Activated CD4-positive, alpha-beta T cell treated with anti-CD3 and anti-CD28 coated beads, Interleukin-2, amount 50 U/mL, for 24 hours (primary cell): Measurements from ENCODE around the gene DNAJB13.

Experiments
- DNase-seq, 2 donors: peaks; one replicate each; pipeline ENCODE4 v3.0.0-alpha.2; 2020; ENCODE audit warnings: low read depth in 1 of 2, low spot score in 1 of 2

DNAJB13 gene

GRCh38 chr11:73949912-73950311 is 914 bp upstream of the DNAJB13 start:
- DNase-seq: no peak

- DNase-seq: no peak
These were observed 971 bp downstream of the DNAJB13 start for GRCh38 chr11:73951797-73952196.

- DNase-seq: no peak
These were observed 6.2 kb downstream of the DNAJB13 start for GRCh38 chr11:73956876-73957653.

- no peak for DNase-seq
These were observed 7.0 kb downstream of the DNAJB13 start for GRCh38 chr11:73957654-73958361.

GRCh38 chr11:73958521-73959141 is 7.8 kb downstream of the DNAJB13 start:
- no peak for DNase-seq

DNA sequence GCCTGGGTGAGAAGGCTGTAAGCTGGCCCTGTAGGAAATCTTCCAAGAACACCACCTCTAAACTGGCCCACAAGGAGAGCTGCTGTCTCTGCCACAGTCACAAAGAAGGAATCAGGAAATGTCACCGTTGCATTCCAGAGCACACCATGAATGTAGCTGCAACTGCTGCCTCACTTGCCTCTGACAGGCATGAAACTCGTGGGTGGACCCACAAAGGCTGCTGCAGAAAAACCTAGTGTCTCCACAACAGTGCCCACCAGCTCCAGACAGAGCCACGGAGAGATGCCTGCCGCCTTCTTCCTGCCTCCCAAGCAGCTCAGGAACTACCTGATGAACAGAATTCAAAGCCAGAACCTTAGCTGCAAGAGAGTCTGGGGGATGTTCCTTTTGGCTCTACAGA is 10.5 kb downstream of the DNAJB13 start:
- no peak for DNase-seq

DNA sequence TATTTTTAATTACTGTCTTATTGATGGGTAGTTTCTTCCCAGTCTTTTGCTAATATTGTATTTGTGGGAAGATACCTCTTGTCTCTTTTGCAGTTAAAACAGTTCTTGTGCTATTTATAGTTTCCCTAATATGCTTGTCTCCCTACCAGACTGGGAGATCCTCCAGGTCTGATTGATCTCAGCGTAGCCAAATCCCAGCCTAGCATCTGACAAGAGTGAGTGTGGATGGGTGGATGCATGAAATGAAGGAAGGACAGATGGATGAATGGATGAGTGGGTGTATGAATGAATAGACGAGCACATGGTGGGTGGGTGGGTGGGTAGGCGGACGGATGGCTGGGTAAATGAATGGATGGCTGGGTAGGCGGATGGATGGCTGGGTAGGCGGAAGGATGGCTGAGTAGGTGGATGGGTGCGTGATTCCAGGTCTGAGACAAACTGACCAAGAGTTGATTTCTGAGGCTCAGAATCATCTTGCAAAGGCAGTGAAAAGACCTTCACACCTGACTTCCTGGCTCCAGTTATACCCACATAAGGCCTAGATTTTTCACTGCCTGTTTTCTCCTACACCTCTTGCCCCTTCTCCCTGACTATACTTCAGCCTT is 11.4 kb downstream of the DNAJB13 start:
- DNase-seq: no peak

GRCh38 chr11:73963861-73964260 is 13.0 kb downstream of the DNAJB13 start:
- DNase-seq: no peak

DNA sequence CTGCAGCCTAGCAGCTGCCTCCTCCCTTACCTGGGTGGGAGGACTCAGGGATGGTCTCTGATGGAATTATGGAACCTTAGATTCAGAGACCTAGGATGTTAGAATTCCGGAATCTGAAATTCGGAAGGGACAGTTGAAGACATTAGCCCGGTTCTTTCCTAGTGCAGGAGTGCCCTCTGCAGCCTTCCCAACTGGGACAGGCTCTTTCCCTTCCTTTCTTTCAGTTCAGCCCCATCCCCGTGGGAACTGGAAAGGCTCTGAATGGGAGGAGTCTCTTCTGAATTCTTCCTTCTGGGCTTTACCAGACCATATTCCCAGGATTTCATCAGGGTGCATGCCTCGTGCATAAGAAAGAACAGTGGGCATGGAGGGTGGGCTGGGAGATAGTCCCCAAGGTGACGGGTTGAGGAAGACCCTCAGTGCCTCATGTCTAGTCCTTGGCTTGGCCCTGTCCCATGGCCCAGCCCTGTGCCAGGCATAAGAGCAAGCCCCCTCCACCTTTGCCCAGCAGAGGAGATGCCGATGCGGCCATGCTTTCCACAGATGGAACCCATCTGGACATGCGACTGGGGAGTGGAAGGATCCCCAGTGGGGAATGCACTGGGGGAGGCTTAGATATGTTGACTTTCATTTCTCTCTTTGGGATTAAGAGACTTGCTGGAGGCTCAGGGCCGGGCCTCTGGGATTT is 14.4 kb downstream of the DNAJB13 start:
- DNase-seq: no peak

DNA sequence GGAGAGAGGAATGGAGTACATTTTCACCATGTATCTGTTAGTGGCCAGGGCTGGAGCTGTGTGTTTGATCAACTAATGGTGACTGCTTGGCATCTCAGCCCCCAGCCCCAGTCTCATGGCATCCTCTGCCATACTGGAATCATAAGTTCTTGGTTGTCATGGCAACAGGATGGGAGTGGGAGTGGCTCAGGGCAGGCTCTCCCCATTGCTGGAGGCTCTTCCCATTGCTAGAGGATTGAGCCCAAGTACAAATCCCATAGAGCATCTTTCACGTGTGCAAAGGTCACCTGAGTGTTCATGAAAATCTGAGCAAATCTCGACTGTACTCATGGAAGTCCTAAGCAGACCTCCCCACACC is 14.9 kb downstream of the DNAJB13 start:
- no peak for DNase-seq

DNA sequence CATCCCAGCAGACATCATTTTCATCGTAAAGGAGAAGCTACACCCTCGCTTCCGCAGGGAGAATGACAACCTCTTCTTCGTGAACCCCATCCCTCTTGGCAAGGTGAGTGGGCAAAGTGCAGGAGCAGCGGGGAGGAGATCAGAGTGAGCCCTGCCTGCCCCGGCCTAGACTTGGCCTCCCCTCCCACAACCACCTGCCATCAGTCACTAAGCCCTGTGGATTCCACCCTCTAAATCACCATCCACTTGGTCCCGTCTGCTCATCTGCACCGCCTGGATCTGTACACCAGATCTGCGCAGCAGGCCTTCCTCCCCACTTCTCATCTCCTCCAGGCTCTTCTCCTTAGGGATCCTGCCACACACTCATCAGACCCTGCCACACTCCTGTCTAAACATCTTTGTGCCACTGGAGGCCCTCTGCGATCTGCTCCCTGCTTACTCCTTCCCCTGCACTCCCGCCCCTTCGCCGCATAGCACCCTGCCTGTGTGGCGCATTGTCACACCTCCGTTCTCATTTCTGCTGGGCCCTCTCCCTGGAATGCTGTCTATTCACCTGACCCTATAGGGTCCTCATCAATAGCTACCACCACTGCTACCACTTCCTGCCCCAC is 17.6 kb downstream of the DNAJB13 start:
- DNase-seq: no peak

GRCh38 chr11:73969091-73969490 is 18.3 kb downstream of the DNAJB13 start:
- no peak for DNase-seq

- DNase-seq: no peak
These were observed 19.4 kb downstream of the DNAJB13 start for GRCh38 chr11:73969991-73970800.

- DNase-seq: no peak
These were observed 20.4 kb downstream of the DNAJB13 start for GRCh38 chr11:73971175-73971719.

DNA sequence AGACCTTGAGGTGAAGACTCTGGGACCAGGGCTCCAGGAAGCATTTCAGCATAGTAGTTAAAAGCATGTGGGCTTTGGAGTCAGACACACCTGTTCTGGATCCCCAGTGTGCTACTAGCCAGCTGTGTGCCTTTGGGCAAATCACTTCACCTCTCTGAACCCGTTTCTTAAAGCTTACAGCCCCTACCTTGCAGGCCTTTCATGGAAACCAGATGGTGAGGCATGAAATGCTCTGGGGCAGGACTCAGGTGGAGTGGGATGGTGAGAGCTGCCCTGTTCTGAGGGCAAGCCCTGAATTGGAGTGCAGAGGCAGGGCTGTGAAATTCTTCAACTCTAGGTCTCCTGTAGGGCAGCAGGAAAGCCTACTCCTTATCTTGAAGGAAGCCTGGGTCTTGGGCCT is 21.4 kb downstream of the DNAJB13 start:
- no peak for DNase-seq

- DNase-seq: no peak
These were observed 22.0 kb downstream of the DNAJB13 start for GRCh38 chr11:73972620-73973449.

DNA sequence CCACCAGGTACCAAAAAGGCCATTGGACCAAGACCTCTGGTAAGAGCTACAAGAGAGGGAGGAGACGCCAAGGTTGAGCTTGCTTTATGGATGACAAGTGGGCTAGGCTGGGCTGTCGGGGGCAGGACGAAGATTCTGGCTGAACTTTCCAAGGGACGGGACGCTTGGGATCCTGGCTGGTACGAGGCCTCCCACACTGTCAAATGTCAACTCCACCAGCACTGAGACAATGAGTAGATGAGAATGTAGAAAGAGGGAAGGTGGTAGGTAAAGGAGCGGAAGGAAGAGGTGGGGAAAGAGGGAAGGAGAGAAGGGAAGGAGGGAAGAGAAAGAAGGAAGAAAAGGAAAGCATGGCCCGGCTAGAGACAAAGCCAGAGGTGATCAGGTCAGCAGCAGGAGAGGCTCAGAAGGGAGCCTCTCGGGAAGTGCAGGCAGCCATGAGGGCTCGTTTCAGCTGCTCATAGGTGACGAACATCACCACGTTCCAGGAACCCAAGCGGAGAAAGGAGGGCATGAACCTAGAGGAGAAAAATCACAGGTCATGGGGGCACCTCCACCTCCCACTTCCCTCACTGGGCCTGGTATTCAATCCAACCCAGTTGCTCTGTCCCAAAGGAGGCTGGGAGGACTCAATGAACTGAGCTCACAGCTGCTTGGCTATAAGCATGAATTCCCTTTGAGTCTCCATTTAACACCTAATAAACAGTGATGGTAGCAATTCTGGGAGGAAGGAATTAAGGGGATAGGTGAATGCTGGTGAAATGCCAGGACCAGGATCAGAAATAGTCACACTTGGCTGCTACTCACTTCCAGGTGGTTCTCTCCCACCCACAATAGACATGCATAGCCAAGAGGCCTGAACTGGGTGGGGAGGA is 24.0 kb downstream of the DNAJB13 start:
- DNase-seq: no peak

- DNase-seq: no peak
These were observed 24.6 kb downstream of the DNAJB13 start for GRCh38 chr11:73975479-73975757.
